Esophagus squamous epithelium (tissue), 5 donors: Measurements from ENCODE around the gene CEP164. TPM values are rescaled to one million over a fixed set of nuclear protein-coding genes. Genes with fewer than 3 reads are reported as not detected.

Experiments used
- DNase-seq: peaks from one replicate; lab custom pipeline; 2025; lab: John Stamatoyannopoulos, UW
- H3K27ac ChIP-seq, 4 donors: fragments of 200-600 bp; sonication (generic); one replicate each; pipeline ENCODE4 v1.5.1; 2016 to 2019; ENCODE audit warnings: mild to moderate bottlenecking in 1 of 4
- H3K27me3 ChIP-seq, 4 donors: fragments of 200-600 bp; sonication (generic); 1 replicate in 3 of 4; 2 replicates in 1 of 4; pipeline versions ENCODE4 v1.5.1 to v1.6.0; 2017 to 2021; ENCODE audit warnings: antibody characterized with exemption in 1 of 4
- H3K36me3 ChIP-seq, 3 donors: fragments of 200-600 bp; sonication (generic); one replicate each; pipeline ENCODE4 v1.5.1; 2016 to 2019
- H3K4me1 ChIP-seq, 3 donors: fragments of 200-600 bp; sonication (generic); one replicate each; pipeline ENCODE4 v1.5.1; 2017 to 2019
- H3K4me3 ChIP-seq, 4 donors: fragments of 200-600 bp; sonication (generic); 1 replicate in 3 of 4; 2 replicates in 1 of 4; pipeline ENCODE4 v1.5.1; 2016 to 2019; ENCODE audit warnings: mild to moderate bottlenecking in 2 of 4, moderate library complexity in 1 of 4
- H3K9me3 ChIP-seq, 3 donors: fragments of 200-600 bp; sonication (generic); one replicate each; pipeline ENCODE4 v1.5.1; 2016 to 2019
- CTCF ChIP-seq, 6 experiments: fragments of 450-650 bp in 4 of 6; fragments of 200-600 bp in 2 of 6; sonication (generic) in 2 of 6; IDR thresholded peaks; one replicate each; pipeline ENCODE4 v1.5.1; 2016 to 2019; ENCODE audit warnings: antibody characterized with exemption in 6 of 6, mild to moderate bottlenecking in 4 of 6, moderate library complexity in 4 of 6
- POLR2A ChIP-seq, 4 donors: fragments of 450-650 bp; IDR thresholded peaks; one replicate each; pipeline ENCODE4 v1.6.1; 2017; ENCODE audit warnings: antibody characterized with exemption in 4 of 4, mild to moderate bottlenecking in 4 of 4, moderate library complexity in 3 of 4
- WGBS, 2 donors: methylation state at CpG; one replicate each; pipeline ENCODE4 v1.1.5; 2018; 5-methylcytosine and 5-hydroxymethylcytosine counted together
- intact Hi-C: fragments of 100-400 bp; cut with DNase I; formaldehyde crosslinking; loops from one replicate; pipeline ENCODE4 v1.15.0; 2022
- total RNA-seq, 4 donors: library from RNA; depleted of rRNA; stranded (reverse); fragments of >200 nt; gene quantifications; one replicate each; pipeline ENCODE4 v1.1.0, GENCODE V29; 2016
- donor health status: DM: yes; HTN: yes; CAD: no.

The CEP164 gene
- total RNA-seq, 4 donors from 2014 or later = 7.3 to 20.0 (median 13.0) TPM

GRCh38 chr11:117462864-117463247 lies 135.2 kb downstream of the CEP164 start:
- 66 to 67% methylated on average over 7 to 8 of the region's 8 CpGs for WGBS, 2 donors
- H3K27me3 ChIP-seq = peaks cover 0 to 8% (median 0%) of the 10 kb centered on the region in 4 donors
- TF ChIP-seq POLR2A (IDR thresholded peaks at IDR 0.05) = no peak
- TF ChIP-seq CTCF (IDR thresholded peaks at IDR 0.05) = no peak
- no peaks in the 10 kb centered on the region for H3K4me1 ChIP-seq
- H3K9me3 ChIP-seq = no peaks in the 10 kb centered on the region
- H3K4me3 ChIP-seq = no peak overlapping the region
- no peaks in the 10 kb centered on the region for H3K36me3 ChIP-seq
- no peak for DNase-seq
- no peak overlapping the region for H3K27ac ChIP-seq
- intact Hi-C loops = no loop called here

Other genes starting within 250 kb of the CEP164 start
- 10 to 100 TPM; 16.2 to 35.1 (median 20.3) TPM for gene SIK3, start 229.4 kb upstream of the CEP164 start, total RNA-seq
- 10 to 100 TPM; 33.2 to 64.0 (median 48.5) TPM for gene PAFAH1B2, start 183.6 kb upstream of the CEP164 start, total RNA-seq
- gene SIDT2, start 149.1 kb upstream of the CEP164 start, total RNA-seq = 10 to 100 TPM in 2 of 4 donors, 1 to 10 TPM in 2; 6.9 to 20.0 (median 9.4) TPM
- 1,000 to 10,000 TPM in 1 of 4 donors, 100 to 1,000 TPM in 2, 10 to 100 TPM in 1; 64.8 to 1,356 (median 373) TPM for gene TAGLN, start 128.5 kb upstream of the CEP164 start, total RNA-seq
- gene PCSK7, start 95.8 kb upstream of the CEP164 start, total RNA-seq = 10 to 100 TPM; 28.7 to 53.3 (median 45.0) TPM
- gene RNF214, start 95.2 kb upstream of the CEP164 start, total RNA-seq = 10 to 100 TPM in 1 of 4 donors, 1 to 10 TPM in 3; 5.0 to 10.5 (median 5.6) TPM
- gene BACE1-AS, start 36.5 kb upstream of the CEP164 start, total RNA-seq = 1 to 10 TPM; 2.0 to 5.7 (median 3.6) TPM
- gene BACE1, start 11.6 kb upstream of the CEP164 start, total RNA-seq = 10 to 100 TPM in 3 of 4 donors, 1 to 10 TPM in 1; 7.0 to 16.9 (median 13.9) TPM